ENCODE data around the gene LRP2.

DNA sequence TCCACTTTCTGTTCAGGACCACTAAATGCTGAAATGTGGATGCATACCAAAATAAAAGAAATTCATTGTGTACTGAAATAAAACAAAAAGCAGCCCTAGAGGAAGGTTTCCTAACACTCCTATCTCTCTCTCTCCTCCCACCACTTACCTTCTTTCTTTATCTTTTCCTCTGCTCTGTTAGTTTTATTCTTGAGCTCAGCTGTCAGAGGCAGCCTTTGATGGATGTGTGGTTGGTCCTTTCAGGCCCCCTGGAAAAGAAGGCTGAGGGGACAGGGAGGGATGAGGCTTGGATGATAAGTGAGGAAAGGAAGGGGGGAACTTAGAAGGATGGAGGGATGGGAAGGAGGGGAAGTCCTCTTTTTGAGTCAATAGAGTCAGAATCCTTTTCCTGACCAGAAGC is 245.3 kb downstream of the LRP2 start:
- TF ChIP-seq, protein P1, sequence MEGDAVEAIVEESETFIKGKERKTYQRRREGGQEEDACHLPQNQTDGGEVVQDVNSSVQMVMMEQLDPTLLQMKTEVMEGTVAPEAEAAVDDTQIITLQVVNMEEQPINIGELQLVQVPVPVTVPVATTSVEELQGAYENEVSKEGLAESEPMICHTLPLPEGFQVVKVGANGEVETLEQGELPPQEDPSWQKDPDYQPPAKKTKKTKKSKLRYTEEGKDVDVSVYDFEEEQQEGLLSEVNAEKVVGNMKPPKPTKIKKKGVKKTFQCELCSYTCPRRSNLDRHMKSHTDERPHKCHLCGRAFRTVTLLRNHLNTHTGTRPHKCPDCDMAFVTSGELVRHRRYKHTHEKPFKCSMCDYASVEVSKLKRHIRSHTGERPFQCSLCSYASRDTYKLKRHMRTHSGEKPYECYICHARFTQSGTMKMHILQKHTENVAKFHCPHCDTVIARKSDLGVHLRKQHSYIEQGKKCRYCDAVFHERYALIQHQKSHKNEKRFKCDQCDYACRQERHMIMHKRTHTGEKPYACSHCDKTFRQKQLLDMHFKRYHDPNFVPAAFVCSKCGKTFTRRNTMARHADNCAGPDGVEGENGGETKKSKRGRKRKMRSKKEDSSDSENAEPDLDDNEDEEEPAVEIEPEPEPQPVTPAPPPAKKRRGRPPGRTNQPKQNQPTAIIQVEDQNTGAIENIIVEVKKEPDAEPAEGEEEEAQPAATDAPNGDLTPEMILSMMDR (conservative IDR thresholded peaks at IDR 0.05; ENCODE audit: low read length) = no peak
- no peak for TF ChIP-seq EZH2phosphoT487 (IDR thresholded peaks at IDR 0.05; ENCODE audit: borderline replicate concordance)

Measured in Loucy (cell line).